ENCODE results near the gene MGAT4B. TPM values are rescaled to one million over a fixed set of nuclear protein-coding genes. Genes with fewer than 3 reads are reported as not detected.

MGAT4B gene
- total RNA-seq, 3 donors from 2014 or later (not counting 1 experiment from before 2014, with no cell fraction given) = 143 to 159 (median 144) TPM

DNA sequence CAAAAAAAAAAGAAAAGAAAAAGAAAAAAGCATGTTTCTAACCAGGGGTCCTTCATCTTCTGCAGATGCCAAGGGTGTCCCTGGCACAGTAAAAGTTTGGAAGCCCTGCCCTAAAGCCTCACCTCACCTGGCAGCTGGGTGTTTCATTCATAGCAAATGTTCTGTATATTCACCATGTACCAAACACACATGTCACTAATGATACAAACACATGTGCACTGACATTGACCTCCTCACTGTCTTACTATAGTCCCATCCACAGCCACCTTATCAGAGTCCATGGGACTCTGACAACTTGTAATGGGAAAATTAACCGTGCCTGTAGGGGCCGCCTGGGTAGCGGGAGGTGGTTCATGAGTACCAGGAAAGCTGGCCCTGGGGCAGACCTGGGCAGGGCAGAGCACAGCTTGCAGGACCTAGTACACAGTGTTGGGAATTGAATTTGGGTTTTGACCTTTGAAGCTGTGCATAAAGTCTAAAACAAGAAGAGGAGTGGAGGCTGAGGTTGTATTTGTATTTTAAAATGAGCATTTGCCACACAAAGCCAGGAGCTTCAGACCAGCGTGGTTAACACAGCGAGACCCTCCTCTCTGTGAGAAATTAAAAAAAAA is 6.4 kb upstream of the MGAT4B start:
- intact Hi-C loops (cut with micrococcal nuclease) = no loop called here
- H3K27me3 ChIP-seq (ENCODE audit: control insufficient read depth, insufficient read depth, low read length) = no peaks in the 10 kb centered on the region
- no peaks in the 10 kb centered on the region for H3K9me3 ChIP-seq (ENCODE audit: control insufficient read depth, insufficient read depth, low read length)
- H3K27ac ChIP-seq (ENCODE audit: low read length) = no peak overlapping the region
- DNase-seq = no peak
- no peaks in the 10 kb centered on the region for H3K36me3 Mint-ChIP-seq
- no peak overlapping the region for H3K4me3 ChIP-seq (ENCODE audit: low read length)
- H3K36me3 ChIP-seq (ENCODE audit: control insufficient read depth, insufficient read depth, low read length) = no peaks in the 10 kb centered on the region
- no peak for ATAC-seq
- no peaks in the 10 kb centered on the region for H3K9me3 Mint-ChIP-seq
- peaks cover 0 to 3% of the 10 kb centered on the region in 2 donors for H3K27me3 Mint-ChIP-seq (ENCODE audit: low read depth in 2 of 2)
- no peak overlapping the region for H3K4me3 Mint-ChIP-seq
- no peak for TF ChIP-seq CTCF (IDR thresholded peaks at IDR 0.05)
- H3K27ac Mint-ChIP-seq = no peak overlapping the region
- WGBS (ENCODE audit: insufficient coverage) = 100% methylated on average over 5 of the region's 5 CpGs
- H3K4me1 Mint-ChIP-seq = peaks cover 0 to 3% of the 10 kb centered on the region in 2 donors
- peaks cover 18% of the 10 kb centered on the region for H3K4me1 ChIP-seq (ENCODE audit: control insufficient read depth, insufficient read depth, low read length)

DNA sequence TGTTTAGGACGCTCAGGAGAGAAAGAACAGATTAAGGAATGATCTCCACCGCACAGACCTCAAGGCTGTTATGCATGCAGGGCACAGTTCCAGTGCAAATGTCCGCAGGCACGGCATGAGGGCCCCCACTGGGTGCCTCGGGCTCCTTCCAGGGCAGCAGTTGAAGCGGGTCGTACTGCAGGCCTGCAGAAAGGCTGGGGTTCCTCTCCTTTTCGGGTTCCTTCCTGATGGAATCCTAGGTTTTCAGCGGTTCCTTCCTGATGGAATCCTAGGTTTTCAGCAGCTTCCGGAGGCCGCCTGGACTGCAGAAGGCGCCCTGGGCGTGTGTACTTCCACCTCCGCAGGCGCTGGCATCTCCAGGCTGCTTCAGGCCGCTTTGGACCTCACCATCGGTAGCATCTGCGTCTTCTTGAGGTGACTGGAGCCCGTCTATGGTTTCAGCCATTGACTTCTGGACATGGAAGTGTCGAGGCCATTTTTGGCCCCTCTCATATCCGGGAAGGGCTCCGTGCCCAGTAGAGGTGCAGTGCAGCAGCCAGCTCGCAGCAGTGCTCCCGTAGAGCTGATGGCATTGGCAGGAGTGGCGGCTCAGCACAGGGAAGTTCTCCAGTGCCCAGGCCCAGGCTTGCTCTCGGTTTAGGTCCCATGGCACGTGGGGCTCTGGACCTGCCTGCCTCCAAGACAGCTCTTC is 5.6 kb upstream of the MGAT4B start:
- intact Hi-C loops (cut with micrococcal nuclease) = no loop called here
- H3K4me1 ChIP-seq (ENCODE audit: control insufficient read depth, insufficient read depth, low read length) = peaks cover 16% of the 10 kb centered on the region
- WGBS (ENCODE audit: insufficient coverage) = 97% methylated on average over 27 of the region's 27 CpGs
- H3K36me3 ChIP-seq (ENCODE audit: control insufficient read depth, insufficient read depth, low read length) = no peaks in the 10 kb centered on the region
- no peak for ATAC-seq
- Mint-ChIP-seq H3K9me3 (no peaks in the 10 kb centered on the region), H3K36me3 (no peaks in the 10 kb centered on the region), H3K27ac (no peak overlapping the region), H3K4me1 (no peaks in the 10 kb centered on the region), H3K4me3 (no peak overlapping the region), H3K27me3 (ENCODE audit: low read depth in 2 of 2) (peaks cover 0 to 3% of the 10 kb centered on the region in 2 donors)
- no peak overlapping the region for H3K27ac ChIP-seq (ENCODE audit: low read length)
- TF ChIP-seq CTCF (IDR thresholded peaks at IDR 0.05) = no peak
- no peaks in the 10 kb centered on the region for H3K27me3 ChIP-seq (ENCODE audit: control insufficient read depth, insufficient read depth, low read length)
- H3K4me3 ChIP-seq (ENCODE audit: low read length) = no peak overlapping the region
- H3K9me3 ChIP-seq (ENCODE audit: control insufficient read depth, insufficient read depth, low read length) = no peaks in the 10 kb centered on the region
- no peak for DNase-seq

DNA sequence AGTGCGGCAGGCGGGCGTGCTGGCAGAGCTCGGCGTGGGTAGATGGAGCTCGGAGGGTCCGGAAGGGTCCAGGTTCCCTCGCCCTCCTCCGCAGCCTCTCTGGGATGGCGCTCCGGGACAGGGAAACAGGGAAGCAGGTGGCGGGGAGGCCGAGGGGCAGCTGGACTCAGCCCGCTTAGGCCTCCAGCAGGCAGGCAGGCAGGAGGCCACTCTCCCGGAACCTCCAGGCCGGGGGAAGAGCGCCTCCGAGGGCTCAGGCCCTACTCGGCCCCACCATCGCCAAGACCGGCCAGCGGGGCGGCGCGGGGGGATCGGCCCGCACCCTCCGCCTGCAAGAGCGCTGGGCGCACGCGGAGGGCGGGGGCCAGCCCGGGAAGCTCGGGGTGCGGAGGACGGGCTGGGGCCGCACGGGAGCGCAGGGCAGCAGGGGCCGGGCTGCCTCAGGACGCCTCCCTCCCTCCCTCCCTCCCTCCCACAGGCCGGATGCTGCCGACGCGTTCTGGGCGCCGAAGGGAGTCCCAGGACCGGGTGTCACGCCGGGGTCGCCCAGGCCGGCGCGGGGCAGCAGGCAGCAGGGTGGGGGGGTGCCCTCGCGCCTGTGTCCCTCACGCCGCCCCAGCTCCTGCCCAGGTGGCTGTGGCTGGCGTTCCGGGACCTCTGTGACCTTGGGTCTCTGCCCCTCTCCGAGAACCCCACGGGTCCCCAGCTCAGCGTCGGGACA is 977 bp downstream of the MGAT4B start:
- Mint-ChIP-seq H3K27me3 (ENCODE audit: low read depth in 2 of 2) (no peaks in the 10 kb centered on the region), H3K36me3 (no peaks in the 10 kb centered on the region), H3K4me3 (peak overlapping the region; percentile 86), H3K27ac (peak overlapping the region; percentile 62 to 82), H3K9me3 (no peaks in the 10 kb centered on the region), H3K4me1 (peaks cover 13 to 29% of the 10 kb centered on the region in 2 donors)
- no peaks in the 10 kb centered on the region for H3K27me3 ChIP-seq (ENCODE audit: control insufficient read depth, insufficient read depth, low read length)
- peak; percentile 44 to 61 (median 48) for ATAC-seq
- WGBS (ENCODE audit: insufficient coverage) = 13% methylated on average over 65 of the region's 65 CpGs
- peak; percentile 48 to 61 for DNase-seq
- no peaks in the 10 kb centered on the region for H3K9me3 ChIP-seq (ENCODE audit: control insufficient read depth, insufficient read depth, low read length)
- H3K4me1 ChIP-seq (ENCODE audit: control insufficient read depth, insufficient read depth, low read length) = peaks cover 40% of the 10 kb centered on the region
- H3K27ac ChIP-seq (ENCODE audit: low read length) = peak overlapping the region; percentile 76
- H3K4me3 ChIP-seq (ENCODE audit: low read length) = peak overlapping the region; percentile 58
- intact Hi-C loops (cut with micrococcal nuclease) = loop anchor here (2.0 kb wide), 1 partner anchor 15 kb away; the partner anchor contains the start of gene SQSTM1
- H3K36me3 ChIP-seq (ENCODE audit: control insufficient read depth, insufficient read depth, low read length) = no peaks in the 10 kb centered on the region
- TF ChIP-seq CTCF (IDR thresholded peaks at IDR 0.05) = no peak

All from natural killer cell (primary cell).